ENCODE measurements around the gene ADAMTSL1. TPM values are rescaled to one million over a fixed set of nuclear protein-coding genes. Genes with fewer than 3 reads are reported as not detected.

The ADAMTSL1 gene
- total RNA-seq, 2 donors from 2014 or later, result 1.5 TPM; not detected in 1

GRCh38 chr9:18942801-18943200, 468.8 kb downstream of the ADAMTSL1 start:
- H3K9ac ChIP-seq (ENCODE audit: extremely low read depth, low read length, poor library complexity, severe bottlenecking), result no peak overlapping the region
- TF ChIP-seq CTCF (conservative IDR thresholded peaks at IDR 0.05), result no peak

GRCh38 chr9:18947892-18948339, 474.0 kb downstream of the ADAMTSL1 start:
- Histone ChIP-seq H3K4me1 (ENCODE audit: control insufficient read depth, insufficient read depth, low read length) (no peaks in the 10 kb centered on the region), H3K9me3 (ENCODE audit: control insufficient read depth, low read length) (no peaks in the 10 kb centered on the region), H3K4me3 (ENCODE audit: low read length) (no peak overlapping the region), H3K27ac (ENCODE audit: low read depth, low read length) (no peak overlapping the region), H3K27me3 (ENCODE audit: control insufficient read depth, insufficient read depth, low read length, poor library complexity, severe bottlenecking) (peaks cover 5% of the 10 kb centered on the region), H3K9ac (ENCODE audit: extremely low read depth, low read length, poor library complexity, severe bottlenecking) (no peak overlapping the region), H3K36me3 (ENCODE audit: control insufficient read depth, insufficient read depth, low read length) (no peaks in the 10 kb centered on the region)
- H3K9me3 Mint-ChIP-seq, result no peaks in the 10 kb centered on the region
- no peak overlapping the region for H3K4me3 Mint-ChIP-seq
- no peak overlapping the region for H3K27ac Mint-ChIP-seq
- no peak for DNase-seq
- no peaks in the 10 kb centered on the region for H3K4me1 Mint-ChIP-seq
- 92 to 100% methylated on average over 1 to 4 of the region's 4 CpGs for WGBS, 2 experiments (ENCODE audit: insufficient coverage in 1 of 2, insufficient read length in 1 of 2)
- H3K27me3 Mint-ChIP-seq (ENCODE audit: insufficient read depth), result no peaks in the 10 kb centered on the region
- TF ChIP-seq CTCF (conservative IDR thresholded peaks at IDR 0.05), result peak; percentile 41
- no peaks in the 10 kb centered on the region for H3K36me3 Mint-ChIP-seq (ENCODE audit: low read depth)

More at GRCh38 chr9:18942801-18943200, 468.8 kb downstream of the ADAMTSL1 start:
- Mint-ChIP-seq H3K4me1 (no peaks in the 10 kb centered on the region), H3K9me3 (no peaks in the 10 kb centered on the region), H3K27ac (no peak overlapping the region), H3K27me3 (ENCODE audit: insufficient read depth) (no peaks in the 10 kb centered on the region), H3K4me3 (no peak overlapping the region), H3K36me3 (ENCODE audit: low read depth) (no peaks in the 10 kb centered on the region)
- no peaks in the 10 kb centered on the region for H3K4me1 ChIP-seq (ENCODE audit: control insufficient read depth, insufficient read depth, low read length)
- no peaks in the 10 kb centered on the region for H3K9me3 ChIP-seq (ENCODE audit: control insufficient read depth, low read length)
- H3K27me3 ChIP-seq (ENCODE audit: control insufficient read depth, insufficient read depth, low read length, poor library complexity, severe bottlenecking), result no peaks in the 10 kb centered on the region
- WGBS, 2 experiments (ENCODE audit: insufficient coverage in 1 of 2, insufficient read length in 1 of 2), result 90 to 96% methylated on average over 5 to 7 of the region's 7 CpGs
- no peak overlapping the region for H3K4me3 ChIP-seq (ENCODE audit: low read length)
- DNase-seq, result no peak
- H3K27ac ChIP-seq (ENCODE audit: low read depth, low read length), result no peak overlapping the region
- no peaks in the 10 kb centered on the region for H3K36me3 ChIP-seq (ENCODE audit: control insufficient read depth, insufficient read depth, low read length)

- Histone ChIP-seq H3K27ac (ENCODE audit: low read depth, low read length) (no peak overlapping the region), H3K27me3 (ENCODE audit: control insufficient read depth, insufficient read depth, low read length, poor library complexity, severe bottlenecking) (peaks cover 5% of the 10 kb centered on the region), H3K4me1 (ENCODE audit: control insufficient read depth, insufficient read depth, low read length) (no peaks in the 10 kb centered on the region), H3K4me3 (ENCODE audit: low read length) (no peak overlapping the region), H3K9me3 (ENCODE audit: control insufficient read depth, low read length) (no peaks in the 10 kb centered on the region), H3K36me3 (ENCODE audit: control insufficient read depth, insufficient read depth, low read length) (no peaks in the 10 kb centered on the region), H3K9ac (ENCODE audit: extremely low read depth, low read length, poor library complexity, severe bottlenecking) (no peak overlapping the region)
- Mint-ChIP-seq H3K4me1 (no peaks in the 10 kb centered on the region), H3K4me3 (no peak overlapping the region), H3K36me3 (ENCODE audit: low read depth) (no peaks in the 10 kb centered on the region), H3K27me3 (ENCODE audit: insufficient read depth) (no peaks in the 10 kb centered on the region), H3K9me3 (no peaks in the 10 kb centered on the region), H3K27ac (no peak overlapping the region)
- TF ChIP-seq CTCF (conservative IDR thresholded peaks at IDR 0.05), result no peak
- no peak for DNase-seq
- no CpG with 5 or more reads among the region's 1 CpG for WGBS, 2 experiments (ENCODE audit: insufficient coverage in 1 of 2, insufficient read length in 1 of 2)
Measured at GRCh38 chr9:18951936-18952335, 478.0 kb downstream of the ADAMTSL1 start.

Measured in endodermal cell (in vitro differentiated cells).